Suprapubic skin (tissue), 4 donors: ENCODE measurements around the gene ZNF296. TPM values are rescaled to one million over a fixed set of nuclear protein-coding genes. Genes with fewer than 3 reads are reported as not detected.

ENCODE experiments used
- DNase-seq, 2 donors: peaks; one replicate each; pipeline ENCODE4 v3.0.0-alpha.2; 2019; ENCODE audit warnings: low spot score in 2 of 2
- H3K27ac ChIP-seq: fragments of 200-600 bp; sonication (generic); one replicate; pipeline ENCODE4 v1.5.1; 2019
- H3K27me3 ChIP-seq: fragments of 200-600 bp; sonication (generic); one replicate; pipeline ENCODE4 v1.5.1; 2019
- H3K36me3 ChIP-seq: fragments of 200-600 bp; sonication (generic); one replicate; pipeline ENCODE4 v1.5.1; 2019
- H3K4me1 ChIP-seq: fragments of 200-600 bp; sonication (generic); one replicate; pipeline ENCODE4 v1.5.1; 2019
- H3K4me3 ChIP-seq: fragments of 200-600 bp; sonication (generic); one replicate; pipeline ENCODE4 v1.5.1; 2019; ENCODE audit warnings: mild to moderate bottlenecking
- H3K9me3 ChIP-seq: fragments of 200-600 bp; sonication (generic); one replicate; pipeline ENCODE4 v1.5.1; 2019
- CTCF ChIP-seq, 2 donors: fragments of 200-600 bp in 1 of 2; fragments of 450-650 bp in 1 of 2; sonication (generic) in 1 of 2; IDR thresholded peaks; one replicate each; pipeline ENCODE4 v1.5.1; 2016 to 2019; ENCODE audit warnings: antibody characterized with exemption in 2 of 2, mild to moderate bottlenecking in 1 of 2, moderate library complexity in 1 of 2
- EP300 ChIP-seq: sonication (generic); formaldehyde crosslinking; IDR thresholded peaks from one replicate; pipeline ENCODE4 v1.6.1; 2017; ENCODE audit warnings: antibody characterized with exemption
- POLR2A ChIP-seq, 2 donors: fragments of 450-650 bp; IDR thresholded peaks; one replicate each; pipeline ENCODE4 v1.6.1; 2017; ENCODE audit warnings: antibody characterized with exemption in 2 of 2, mild to moderate bottlenecking in 2 of 2, moderate library complexity in 2 of 2
- POLR2AphosphoS5 ChIP-seq, 3 donors: sonication (generic); formaldehyde crosslinking; IDR thresholded peaks; one replicate each; pipeline ENCODE4 v1.6.1; 2017; ENCODE audit warnings: antibody characterized with exemption in 3 of 3
- WGBS: methylation state at CpG from one replicate; pipeline ENCODE4 v1.1.5; 2018; 5-methylcytosine and 5-hydroxymethylcytosine counted together
- total RNA-seq, 4 donors: library from RNA; depleted of rRNA; stranded (reverse); fragments of >200 nt; gene quantifications; one replicate each; pipeline ENCODE4 v1.1.0, GENCODE V29; 2016

ZNF296 gene
- total RNA-seq, 4 donors from 2014 or later: 4.3 to 5.8 (median 4.9) TPM

DNA sequence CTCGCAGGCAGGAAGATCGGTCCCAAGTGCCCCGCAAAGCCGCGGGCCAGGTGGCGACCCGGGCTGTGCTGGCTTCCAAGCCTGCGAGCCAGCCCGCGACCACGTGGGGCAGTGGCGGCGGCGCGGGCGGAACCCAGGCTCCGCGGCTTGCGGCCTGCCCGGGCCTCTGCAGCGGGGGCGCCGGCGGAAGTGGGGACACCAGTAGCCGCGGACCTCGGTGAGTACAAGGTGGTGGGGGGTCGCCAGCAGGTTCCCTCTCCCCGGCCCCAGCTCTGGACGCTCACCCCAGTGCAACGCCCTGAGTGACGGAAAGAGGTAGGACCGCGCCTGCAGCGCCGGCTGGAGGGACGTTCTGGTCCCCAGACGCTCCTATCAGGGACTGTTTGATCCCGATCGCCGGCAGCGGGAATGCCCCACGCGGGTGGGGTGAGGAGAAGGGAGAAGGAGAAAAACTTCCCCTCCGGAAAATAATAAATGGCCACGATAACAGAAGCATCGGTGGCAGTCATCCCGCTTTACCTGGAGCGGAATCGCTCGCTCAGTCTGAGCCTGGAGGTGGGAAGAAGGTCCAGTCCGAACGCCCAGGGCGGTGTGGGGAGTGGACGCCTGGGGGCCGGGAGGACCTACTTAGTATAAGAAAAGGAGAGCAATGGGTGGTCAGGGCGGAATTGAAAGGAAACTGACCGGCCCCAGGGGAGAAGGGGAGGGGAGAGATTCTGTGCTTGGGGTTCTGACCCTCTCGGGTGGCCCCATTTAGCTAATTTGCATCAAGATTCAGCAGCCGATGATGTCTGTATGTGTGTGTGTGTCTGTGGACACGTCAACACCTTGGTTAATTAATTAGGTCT lies 3.0 kb upstream of the ZNF296 start, which contains the start of gene GEMIN7:
TSS of gene GEMIN7 (plus strand) at position 198 of the 848 bp plus-strand sequence. CDS start 10,855 bp downstream, outside the sequence.
- Histone ChIP-seq H3K27ac (peak within 1 kb of the TSS; percentile 82), H3K4me3 (peak within 1 kb of the TSS; percentile 92), H3K4me1 (peaks cover 54% of the 10 kb centered on the region), H3K27me3 (no peaks in the 10 kb centered on the region), H3K36me3 (peaks cover 12% of the 10 kb centered on the region), H3K9me3 (no peaks in the 10 kb centered on the region)
- under 1% methylated on average over 22 of the region's 61 CpGs for whole genome bisulfite sequencing
- peak in 1 of 2 donors; percentile 89 for DNase-seq
- TF ChIP-seq EP300 (no peak), CTCF (IDR thresholded peaks at IDR 0.05) (no peak), POLR2A (IDR thresholded peaks at IDR 0.05) (peak in 1 of 2 donors; percentile 28), POLR2AphosphoS5 (IDR thresholded peaks at IDR 0.05) (peak in 1 of 3 donors; percentile 78)

GRCh38 chr19:45078390-45079062 lies 2.2 kb upstream of the ZNF296 start:
- DNase-seq: no peak
- TF ChIP-seq CTCF (IDR thresholded peaks at IDR 0.05): no peak
- TF ChIP-seq EP300: no peak
- TF ChIP-seq POLR2A (IDR thresholded peaks at IDR 0.05): no peak
- TF ChIP-seq POLR2AphosphoS5 (IDR thresholded peaks at IDR 0.05): no peak
- WGBS: 54% methylated on average over 10 of the region's 10 CpGs
- Histone ChIP-seq H3K4me3 (peak overlapping the region; percentile 92), H3K27me3 (no peaks in the 10 kb centered on the region), H3K36me3 (peaks cover 11% of the 10 kb centered on the region), H3K4me1 (peaks cover 54% of the 10 kb centered on the region), H3K9me3 (no peaks in the 10 kb centered on the region), H3K27ac (peak overlapping the region; percentile 82)

DNA sequence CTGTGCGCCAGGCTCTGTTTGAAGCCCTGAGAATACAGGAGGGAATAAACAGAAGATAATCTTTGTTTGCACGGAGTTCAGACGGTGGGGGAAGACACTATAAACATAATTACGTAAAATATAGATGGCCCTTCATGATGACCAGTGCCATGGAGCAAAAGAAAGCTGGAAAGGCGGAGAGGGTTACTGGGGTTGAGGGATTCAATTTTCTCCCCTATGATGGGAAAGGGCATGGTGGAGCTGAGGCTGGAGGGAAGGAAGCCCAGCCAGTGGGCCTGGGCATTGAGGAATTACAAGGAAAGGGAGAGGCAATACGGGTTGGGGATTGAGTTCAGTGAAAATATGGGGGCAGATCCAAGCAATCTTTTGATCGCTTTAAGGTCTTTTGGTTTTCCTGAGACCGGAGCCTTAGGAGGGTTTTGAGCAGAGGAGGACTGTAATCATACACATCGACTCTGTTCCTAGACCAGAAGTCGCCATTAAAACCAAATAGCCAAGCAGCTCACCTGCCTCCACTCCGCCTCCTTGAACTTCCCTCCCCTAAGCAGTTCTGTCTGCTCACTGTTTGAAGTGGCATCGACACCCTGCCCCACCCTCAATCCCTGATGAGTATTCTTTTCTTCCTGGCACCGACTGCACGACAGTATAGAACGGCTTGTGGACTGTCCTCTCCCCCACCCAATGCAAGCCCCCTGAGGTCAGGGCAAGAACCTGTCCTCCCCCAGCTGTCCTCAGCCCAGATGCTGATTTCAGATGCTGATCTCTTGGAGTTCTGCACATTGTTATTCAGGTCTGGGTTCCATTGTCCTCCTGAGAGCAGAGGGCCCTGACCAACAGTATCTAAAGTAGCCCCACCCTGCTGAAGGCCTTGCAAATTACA lies 813 bp upstream of the ZNF296 start:
- TF ChIP-seq POLR2AphosphoS5 (IDR thresholded peaks at IDR 0.05) (no peak), POLR2A (IDR thresholded peaks at IDR 0.05) (no peak), CTCF (IDR thresholded peaks at IDR 0.05) (no peak), EP300 (no peak)
- no peak for DNase-seq
- Histone ChIP-seq H3K4me1 (peaks cover 64% of the 10 kb centered on the region), H3K27me3 (no peaks in the 10 kb centered on the region), H3K36me3 (peaks cover 12% of the 10 kb centered on the region), H3K27ac (peak overlapping the region; percentile 83), H3K4me3 (peak overlapping the region; percentile 68), H3K9me3 (no peaks in the 10 kb centered on the region)
- 54% methylated on average over 15 of the region's 15 CpGs for WGBS

DNA sequence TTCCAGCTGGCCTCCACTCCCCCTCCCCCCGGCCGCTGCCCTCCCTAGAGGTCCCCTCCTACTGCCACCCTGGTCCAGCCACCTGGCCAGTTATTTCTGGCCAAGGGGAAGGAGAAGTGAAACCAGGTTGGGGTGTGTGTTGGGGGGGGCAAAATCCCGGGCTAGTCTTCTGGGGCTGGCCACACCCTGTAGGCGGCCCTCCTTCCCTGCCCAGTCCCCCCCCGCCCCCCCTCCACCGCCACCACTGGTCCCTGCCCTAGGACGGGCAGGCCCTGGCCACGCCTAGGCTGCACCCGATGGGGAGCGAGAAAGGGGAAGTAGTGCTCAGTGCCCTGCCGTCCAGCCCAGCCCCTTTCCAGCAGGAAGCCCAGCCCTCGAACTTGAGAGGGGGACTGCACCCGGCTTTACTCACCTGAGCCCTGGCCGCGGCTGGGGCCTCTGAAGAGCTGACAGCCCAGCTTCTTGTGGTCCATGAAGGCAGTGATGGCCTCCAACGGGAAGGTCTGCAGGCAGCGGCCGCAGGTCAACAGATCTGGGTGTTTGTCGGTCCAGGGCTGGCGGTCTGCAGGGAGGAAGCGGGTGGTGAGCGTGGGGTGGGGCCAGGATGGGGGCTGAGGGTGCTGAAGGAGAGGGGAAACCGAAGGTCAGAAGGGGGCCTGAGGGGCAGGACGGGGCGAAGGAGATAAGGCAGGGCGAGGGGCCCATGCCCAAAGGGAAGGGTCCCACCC lies 813 bp downstream of the ZNF296 start:
- no peaks in the 10 kb centered on the region for H3K9me3 ChIP-seq
- H3K4me1 ChIP-seq: peaks cover 70% of the 10 kb centered on the region
- H3K27ac ChIP-seq: peak overlapping the region; percentile 83
- H3K36me3 ChIP-seq: peaks cover 21% of the 10 kb centered on the region
- WGBS: 12% methylated on average over 17 of the region's 26 CpGs
- TF ChIP-seq CTCF (IDR thresholded peaks at IDR 0.05): no peak
- no peak for TF ChIP-seq POLR2AphosphoS5 (IDR thresholded peaks at IDR 0.05)
- no peak for TF ChIP-seq POLR2A (IDR thresholded peaks at IDR 0.05)
- no peak for TF ChIP-seq EP300
- H3K27me3 ChIP-seq: no peaks in the 10 kb centered on the region
- peak in 1 of 2 donors; percentile 89 for DNase-seq
- H3K4me3 ChIP-seq: peak overlapping the region; percentile 68
